Astrocyte (in vitro differentiated cells and primary cell): Measurements from ENCODE around the gene LOXL4.

Experiments
- EZH2 ChIP-seq: IDR thresholded peaks from 2 replicates; pipeline ENCODE4 v1.6.1; 2012; ENCODE audit warnings: mild to moderate bottlenecking, low read length, inconsistent platforms; ENCODE audit not compliant: insufficient read depth
- TF ChIP-seq, protein P1 (sequence below): IDR thresholded peaks from 2 replicates; pipeline ENCODE4 v1.5.1; 2011; ENCODE audit warnings: low read depth, mild to moderate bottlenecking, inconsistent platforms, low read length, moderate library complexity; ENCODE audit not compliant: insufficient read depth

DNA sequence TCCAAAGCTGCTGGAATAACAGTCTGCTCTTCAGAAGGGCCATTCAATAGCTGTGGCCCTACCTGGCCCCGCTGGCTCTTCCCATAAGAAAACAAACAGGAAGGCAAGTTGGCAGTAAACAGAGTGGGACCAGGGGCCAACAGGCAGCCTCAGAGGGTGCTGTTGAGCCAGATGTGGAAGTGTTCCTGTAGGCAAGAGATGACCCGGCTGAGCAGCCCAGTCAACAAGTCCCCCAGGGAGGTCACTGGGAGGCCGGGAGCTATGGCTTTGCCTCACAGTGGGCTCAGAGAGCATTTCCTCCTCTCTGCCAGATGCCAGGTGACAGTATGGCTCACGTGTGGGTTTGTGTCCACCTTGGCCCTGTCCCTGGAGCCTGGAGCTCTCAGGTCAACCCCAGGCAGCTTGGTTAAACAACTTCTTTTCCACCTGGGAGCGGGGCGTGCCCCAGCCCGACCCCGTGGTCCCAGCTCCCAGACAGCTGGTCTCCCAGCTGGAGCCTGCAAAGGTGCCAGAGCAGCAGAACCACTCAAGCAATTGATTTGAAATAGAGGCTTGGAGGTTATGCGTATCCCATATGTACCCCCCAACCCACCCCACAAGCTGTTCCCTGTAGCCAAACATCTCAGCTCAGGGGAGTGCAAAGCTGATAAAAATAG lies 33.8 kb upstream of the LOXL4 start:
- TF ChIP-seq, protein P1, sequence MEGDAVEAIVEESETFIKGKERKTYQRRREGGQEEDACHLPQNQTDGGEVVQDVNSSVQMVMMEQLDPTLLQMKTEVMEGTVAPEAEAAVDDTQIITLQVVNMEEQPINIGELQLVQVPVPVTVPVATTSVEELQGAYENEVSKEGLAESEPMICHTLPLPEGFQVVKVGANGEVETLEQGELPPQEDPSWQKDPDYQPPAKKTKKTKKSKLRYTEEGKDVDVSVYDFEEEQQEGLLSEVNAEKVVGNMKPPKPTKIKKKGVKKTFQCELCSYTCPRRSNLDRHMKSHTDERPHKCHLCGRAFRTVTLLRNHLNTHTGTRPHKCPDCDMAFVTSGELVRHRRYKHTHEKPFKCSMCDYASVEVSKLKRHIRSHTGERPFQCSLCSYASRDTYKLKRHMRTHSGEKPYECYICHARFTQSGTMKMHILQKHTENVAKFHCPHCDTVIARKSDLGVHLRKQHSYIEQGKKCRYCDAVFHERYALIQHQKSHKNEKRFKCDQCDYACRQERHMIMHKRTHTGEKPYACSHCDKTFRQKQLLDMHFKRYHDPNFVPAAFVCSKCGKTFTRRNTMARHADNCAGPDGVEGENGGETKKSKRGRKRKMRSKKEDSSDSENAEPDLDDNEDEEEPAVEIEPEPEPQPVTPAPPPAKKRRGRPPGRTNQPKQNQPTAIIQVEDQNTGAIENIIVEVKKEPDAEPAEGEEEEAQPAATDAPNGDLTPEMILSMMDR = no peak
- no peak for TF ChIP-seq EZH2
